HCT116 (cell line): ENCODE data around the gene ATXN1. TPM values are rescaled to one million over a fixed set of nuclear protein-coding genes. Genes with fewer than 3 reads are reported as not detected.

ENCODE experiments used
- ATAC-seq: fragments of 200-7000 bp; cut with Tn5 transposase; 2 replicates; pipeline ENCODE4 v1.9.1; 2020; ENCODE audit warnings: mild to moderate bottlenecking, moderate library complexity
- BruUV-seq: library from RNA; stranded (reverse); fragments of 400-500 nt; replicated peaks from 2 replicates; lab custom pipeline; 2021; lab: Mats Ljungman, UMichigan
- CTCF ChIA-PET: fragments of 300-600 bp; sonication (Branson Sonifier 250); formaldehyde crosslinking; loops from one replicate; lab custom pipeline; 2021; ENCODE audit warnings: antibody characterized with exemption; lab: Charles Lee
- POLR2A ChIA-PET: fragments of 300-600, 350-600 bp; sonication (Branson Sonifier 250); formaldehyde crosslinking; loops from one replicate; lab custom pipeline; 2021; ENCODE audit warnings: antibody characterized with exemption; lab: Charles Lee
- RAD21 ChIA-PET, 2 experiments: fragments of 300-600 bp; sonication (Branson Sonifier 250); formaldehyde crosslinking; loops; one replicate each; lab custom pipeline; 2023; ENCODE audit warnings: low total read pairs in 2 of 2; ENCODE audit not compliant: uncharacterized antibody in 2 of 2, unreplicated experiment in 2 of 2, low non-redundant PET in 1 of 2; lab: Charles Lee
- DNase-seq: peaks from one replicate; pipeline ENCODE4 v3.0.0-alpha.2; 2010; ENCODE audit warnings: low read depth, low spot score
- H2AFZ ChIP-seq: fragments of 200-600 bp; shearing (Covaris generic), sonication (generic); 2 replicates; pipeline ENCODE4 v1.6.1; 2017; ENCODE audit warnings: low read depth, mixed run types, mixed read lengths, antibody characterized with exemption, low read length; ENCODE audit not compliant: poor library complexity, severe bottlenecking
- H3K27ac ChIP-seq: 2 replicates; pipeline ENCODE4 v1.5.1; 2012; ENCODE audit warnings: low read depth, low read length
- H3K27me3 ChIP-seq: fragments of 200-600 bp; sonication (generic); 2 replicates; pipeline ENCODE4 v1.6.1; 2016; ENCODE audit warnings: mixed run types, low read length, mixed read lengths; ENCODE audit not compliant: insufficient read depth
- H3K36me3 ChIP-seq, 2 experiments: fragments of 200-500 bp in 1 of 2; fragments of 200-600 bp in 1 of 2; sonication (Bioruptor generic) in 1 of 2; sonication (generic) in 1 of 2; 2 replicates each; pipeline versions ENCODE4 v1.5.1 to v1.6.1; 2014 to 2016; ENCODE audit warnings: low read length in 2 of 2, inconsistent platforms in 1 of 2, mixed read lengths in 1 of 2, mixed run types in 1 of 2; ENCODE audit not compliant: insufficient read depth in 2 of 2, control insufficient read depth in 1 of 2
- H3K4me1 ChIP-seq, 2 experiments: fragments of 200-600 bp in 1 of 2; sonication (generic) in 1 of 2; 2 replicates each; pipeline versions ENCODE4 v1.5.1 to v1.6.1; 2012 to 2017; ENCODE audit warnings: low read length in 2 of 2, inconsistent platforms in 1 of 2, mild to moderate bottlenecking in 1 of 2, mixed read lengths in 1 of 2, mixed run types in 1 of 2, moderate library complexity in 1 of 2; ENCODE audit not compliant: insufficient read depth in 2 of 2, control insufficient read depth in 1 of 2
- H3K4me2 ChIP-seq: fragments of 200-600 bp; sonication (generic); 2 replicates; pipeline ENCODE4 v1.6.1; 2017; ENCODE audit warnings: mixed run types, low read length, mixed read lengths
- H3K4me3 ChIP-seq, 2 experiments: fragments of 200-600 bp in 1 of 2; sonication (generic) in 1 of 2; replicated peaks in 1 of 2; 2 replicates each; pipeline ENCODE4 v1.5.1; 2011 to 2016; ENCODE audit warnings: low read length in 2 of 2, control low read depth in 1 of 2, low read depth in 1 of 2, mild to moderate bottlenecking in 1 of 2, mixed read lengths in 1 of 2, mixed run types in 1 of 2
- H3K79me2 ChIP-seq: fragments of 200-600 bp; sonication (generic); 2 replicates; pipeline ENCODE4 v1.6.1; 2017; ENCODE audit warnings: mild to moderate bottlenecking, mixed run types, low read length, moderate library complexity, mixed read lengths; ENCODE audit not compliant: insufficient read depth
- H3K9ac ChIP-seq: fragments of 200-600 bp; sonication (generic); 2 replicates; pipeline ENCODE4 v1.6.1; 2016; ENCODE audit warnings: low read length, mixed read lengths
- H3K9me2 ChIP-seq: fragments of 200-600 bp; sonication (generic), shearing (Covaris generic); 2 replicates; pipeline ENCODE4 v1.6.1; 2017; ENCODE audit warnings: mixed run types, mild to moderate bottlenecking, moderate library complexity; ENCODE audit not compliant: insufficient read depth
- H3K9me3 ChIP-seq, 2 experiments: fragments of 200-500 bp in 1 of 2; fragments of 200-600 bp in 1 of 2; sonication (Bioruptor generic) in 1 of 2; sonication (generic) in 1 of 2; 2 replicates each; pipeline ENCODE4 v1.6.1; 2014 to 2017; ENCODE audit warnings: low read length in 2 of 2, mixed read lengths in 2 of 2, inconsistent platforms in 1 of 2, low read depth in 1 of 2, mild to moderate bottlenecking in 1 of 2, mixed run types in 1 of 2, moderate library complexity in 1 of 2; ENCODE audit not compliant: control insufficient read depth in 1 of 2, insufficient read depth in 1 of 2
- H4K20me1 ChIP-seq: fragments of 200-600 bp; sonication (generic), shearing (Covaris generic); 2 replicates; pipeline ENCODE4 v1.6.1; 2017; ENCODE audit warnings: mixed run types, mild to moderate bottlenecking, moderate library complexity; ENCODE audit not compliant: insufficient read depth
- CBX3 ChIP-seq: IDR thresholded peaks from 2 replicates; pipeline ENCODE4 v1.6.1; 2012; ENCODE audit warnings: low read depth
- CEBPB ChIP-seq: IDR thresholded peaks from 2 replicates; pipeline ENCODE4 v1.6.1; 2012; ENCODE audit warnings: low read depth
- EGR1 ChIP-seq: IDR thresholded peaks from 2 replicates; pipeline ENCODE4 v1.6.1; 2012; ENCODE audit warnings: low read depth
- ELF1 ChIP-seq: IDR thresholded peaks from 2 replicates; pipeline ENCODE4 v1.6.1; 2012; ENCODE audit warnings: low read depth, borderline replicate concordance
- EZH2 ChIP-seq: fragments of 200-600 bp; sonication (generic); IDR thresholded peaks from 2 replicates; pipeline ENCODE4 v1.6.1; 2017; ENCODE audit warnings: antibody characterized with exemption, mixed run types
- EZH2phosphoT487 ChIP-seq: fragments of 200-600 bp; IDR thresholded peaks from 2 replicates; pipeline ENCODE4 v1.6.1; 2018; ENCODE audit warnings: antibody characterized with exemption, borderline replicate concordance
- JUND ChIP-seq: IDR thresholded peaks from 2 replicates; pipeline ENCODE4 v1.6.1; 2012
- MAX ChIP-seq: IDR thresholded peaks from 2 replicates; pipeline ENCODE4 v1.6.1; 2012
- POLR2A ChIP-seq: IDR thresholded peaks from 2 replicates; pipeline ENCODE4 v1.7.0; 2011; ENCODE audit warnings: borderline replicate concordance; ENCODE audit not compliant: insufficient read depth, insufficient read length; ENCODE audit errors: extremely low read depth
- POLR2AphosphoS5 ChIP-seq: IDR thresholded peaks from 2 replicates; pipeline ENCODE4 v1.6.1; 2011; ENCODE audit warnings: mild to moderate bottlenecking, low read depth, low read length, moderate library complexity
- RAD21 ChIP-seq: IDR thresholded peaks from 2 replicates; pipeline ENCODE4 v1.6.1; 2012; ENCODE audit warnings: low read depth, mild to moderate bottlenecking
- REST ChIP-seq: IDR thresholded peaks from 2 replicates; pipeline ENCODE4 v1.6.1; 2012; ENCODE audit warnings: low read depth
- SP1 ChIP-seq: IDR thresholded peaks from 2 replicates; pipeline ENCODE4 v1.6.1; 2012; ENCODE audit warnings: low read depth
- SRF ChIP-seq: IDR thresholded peaks from 2 replicates; pipeline ENCODE4 v1.6.1; 2012; ENCODE audit warnings: low read depth
- YY1 ChIP-seq: IDR thresholded peaks from 2 replicates; pipeline ENCODE4 v1.6.1; 2011; ENCODE audit warnings: low read length, low read depth, moderate library complexity, mild to moderate bottlenecking; ENCODE audit not compliant: insufficient replicate concordance; ENCODE audit errors: extremely low read depth
- ZFX ChIP-seq: fragments of 450-650 bp; IDR thresholded peaks from 2 replicates; pipeline ENCODE4 v1.6.1; 2017
- ZNF274 ChIP-seq: fragments of 200-500 bp; sonication (Bioruptor generic); IDR thresholded peaks from 2 replicates; pipeline ENCODE4 v1.6.1; 2014; ENCODE audit warnings: mild to moderate bottlenecking, low read depth, low read length, inconsistent platforms
- intact Hi-C: fragments of 100-400 bp; cut with micrococcal nuclease; formaldehyde crosslinking; loops from 2 replicates; pipeline ENCODE4 v1.10.0; 2022
- total RNA-seq: library from RNA; stranded (reverse); gene quantifications from one replicate; pipeline ENCODE4 v1.2.1, GENCODE V29; 2021; ENCODE audit not compliant: unreplicated experiment
- TF ChIP-seq, protein P1 (sequence below), 3 experiments: fragments of 200-600 bp in 1 of 3; sonication (generic) in 1 of 3; IDR thresholded peaks in 2 of 3; conservative IDR thresholded peaks in 1 of 3; 2 replicates each; pipeline ENCODE4 v1.5.1; 2012 to 2017; ENCODE audit warnings: low read depth in 2 of 3, low read length in 2 of 3, antibody characterized with exemption in 1 of 3, borderline replicate concordance in 1 of 3, control low read depth in 1 of 3, mild to moderate bottlenecking in 1 of 3, mixed read lengths in 1 of 3, mixed run types in 1 of 3, moderate library complexity in 1 of 3; ENCODE audit not compliant: insufficient read depth in 1 of 3
- TF ChIP-seq, protein P2 (sequence below): IDR thresholded peaks from 2 replicates; pipeline ENCODE4 v1.6.1; 2011; ENCODE audit warnings: mild to moderate bottlenecking, low read length, moderate library complexity; ENCODE audit not compliant: insufficient replicate concordance; ENCODE audit errors: extremely low read depth

The ATXN1 gene
- total RNA-seq, 1 experiment from 2014 or later = 21.0 TPM

- no peaks in the 10 kb centered on the region for H3K27me3 ChIP-seq
- ChIA-PET CTCF (interaction anchor here (0.7 to 2.4 kb wide), 15 partner anchors 12 to 1741 kb away, joined by 3 to 25 read pairs (median 4); partner anchors contain the start of gene ATXN1), POLR2A (interaction anchor here (1.2 to 2.1 kb wide), 2 partner anchors 213 to 246 kb away, joined by 3 to 5 read pairs; no protein-coding TSS in a partner anchor), RAD21 (interaction anchor here (0.7 to 1.9 kb wide), 6 partner anchors 9 to 250 kb away, joined by 3 to 6 read pairs (median 3); partner anchors contain the start of gene ATXN1 (in 1 of the 2))
- no peak overlapping the region for H2AFZ ChIP-seq
- peak overlapping the region; percentile 53 for H3K4me2 ChIP-seq
- peak; percentile 66 for ATAC-seq
- H3K9me3 ChIP-seq = no peaks in the 10 kb centered on the region
- peak overlapping the region; percentile 44 for H3K27ac ChIP-seq
- intact Hi-C loops = loop anchor here (2.0 to 5.0 kb wide), 3 partner anchors 179 to 455 kb away; partner anchors contain the start of gene ATXN1
- H3K9me2 ChIP-seq = no peaks in the 10 kb centered on the region
- H3K79me2 ChIP-seq = no peaks in the 10 kb centered on the region
- H4K20me1 ChIP-seq = no peaks in the 10 kb centered on the region
- no peak overlapping the region for H3K9ac ChIP-seq
- no TSS peak for BruUV-seq
- H3K36me3 ChIP-seq = no peaks in the 10 kb centered on the region
- peak overlapping the region in 1 of 2 experiments; percentile 18; a peak in 1 of 4 replicates for H3K4me3 ChIP-seq
- peak; percentile 71 for DNase-seq
- peaks cover 30 to 40% of the 10 kb centered on the region in 2 experiments for H3K4me1 ChIP-seq
- peak; percentile 82 for TF ChIP-seq MAX
- TF ChIP-seq, protein P1, sequence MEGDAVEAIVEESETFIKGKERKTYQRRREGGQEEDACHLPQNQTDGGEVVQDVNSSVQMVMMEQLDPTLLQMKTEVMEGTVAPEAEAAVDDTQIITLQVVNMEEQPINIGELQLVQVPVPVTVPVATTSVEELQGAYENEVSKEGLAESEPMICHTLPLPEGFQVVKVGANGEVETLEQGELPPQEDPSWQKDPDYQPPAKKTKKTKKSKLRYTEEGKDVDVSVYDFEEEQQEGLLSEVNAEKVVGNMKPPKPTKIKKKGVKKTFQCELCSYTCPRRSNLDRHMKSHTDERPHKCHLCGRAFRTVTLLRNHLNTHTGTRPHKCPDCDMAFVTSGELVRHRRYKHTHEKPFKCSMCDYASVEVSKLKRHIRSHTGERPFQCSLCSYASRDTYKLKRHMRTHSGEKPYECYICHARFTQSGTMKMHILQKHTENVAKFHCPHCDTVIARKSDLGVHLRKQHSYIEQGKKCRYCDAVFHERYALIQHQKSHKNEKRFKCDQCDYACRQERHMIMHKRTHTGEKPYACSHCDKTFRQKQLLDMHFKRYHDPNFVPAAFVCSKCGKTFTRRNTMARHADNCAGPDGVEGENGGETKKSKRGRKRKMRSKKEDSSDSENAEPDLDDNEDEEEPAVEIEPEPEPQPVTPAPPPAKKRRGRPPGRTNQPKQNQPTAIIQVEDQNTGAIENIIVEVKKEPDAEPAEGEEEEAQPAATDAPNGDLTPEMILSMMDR (IDR thresholded peaks at IDR 0.05 in 2 of 3, conservative IDR thresholded peaks at IDR 0.05 in 1 of 3; ENCODE audit: borderline replicate concordance in 1 of 3, insufficient read depth in 1 of 3, low read depth in 2 of 3, low read length in 2 of 3) = no peak
- no peak for TF ChIP-seq RAD21
- no peak for TF ChIP-seq POLR2A
- TF ChIP-seq SRF = no peak
- no peak for TF ChIP-seq ZNF274
- no peak for TF ChIP-seq EZH2phosphoT487
- TF ChIP-seq, protein P2, sequence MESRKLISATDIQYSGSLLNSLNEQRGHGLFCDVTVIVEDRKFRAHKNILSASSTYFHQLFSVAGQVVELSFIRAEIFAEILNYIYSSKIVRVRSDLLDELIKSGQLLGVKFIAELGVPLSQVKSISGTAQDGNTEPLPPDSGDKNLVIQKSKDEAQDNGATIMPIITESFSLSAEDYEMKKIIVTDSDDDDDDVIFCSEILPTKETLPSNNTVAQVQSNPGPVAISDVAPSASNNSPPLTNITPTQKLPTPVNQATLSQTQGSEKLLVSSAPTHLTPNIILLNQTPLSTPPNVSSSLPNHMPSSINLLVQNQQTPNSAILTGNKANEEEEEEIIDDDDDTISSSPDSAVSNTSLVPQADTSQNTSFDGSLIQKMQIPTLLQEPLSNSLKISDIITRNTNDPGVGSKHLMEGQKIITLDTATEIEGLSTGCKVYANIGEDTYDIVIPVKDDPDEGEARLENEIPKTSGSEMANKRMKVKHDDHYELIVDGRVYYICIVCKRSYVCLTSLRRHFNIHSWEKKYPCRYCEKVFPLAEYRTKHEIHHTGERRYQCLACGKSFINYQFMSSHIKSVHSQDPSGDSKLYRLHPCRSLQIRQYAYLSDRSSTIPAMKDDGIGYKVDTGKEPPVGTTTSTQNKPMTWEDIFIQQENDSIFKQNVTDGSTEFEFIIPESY = no peak
- TF ChIP-seq EGR1 = no peak
- TF ChIP-seq CEBPB = peak; percentile 61; the same call in 1 of the 2 replicates
- TF ChIP-seq POLR2AphosphoS5 = no peak
- TF ChIP-seq ZFX = no peak
- TF ChIP-seq JUND = peak; percentile 74
- peak; percentile 81 for TF ChIP-seq CBX3
- TF ChIP-seq SP1 = peak; percentile 79
- TF ChIP-seq YY1 = no peak
- no peak for TF ChIP-seq REST
- no peak for TF ChIP-seq EZH2
- TF ChIP-seq ELF1 = 0 out of 2 replicates have a peak, but pooled peaks have one; percentile 25
These were observed 249.4 kb downstream of the ATXN1 start for GRCh38 chr6:16511723-16512489.
